ENCODE measurements around the gene TCP11.

The TCP11 gene

GRCh38 chr6:35080821-35081425, 60.2 kb downstream of the TCP11 start:
- DNase-seq (ENCODE audit: low read depth): no peak

DNA sequence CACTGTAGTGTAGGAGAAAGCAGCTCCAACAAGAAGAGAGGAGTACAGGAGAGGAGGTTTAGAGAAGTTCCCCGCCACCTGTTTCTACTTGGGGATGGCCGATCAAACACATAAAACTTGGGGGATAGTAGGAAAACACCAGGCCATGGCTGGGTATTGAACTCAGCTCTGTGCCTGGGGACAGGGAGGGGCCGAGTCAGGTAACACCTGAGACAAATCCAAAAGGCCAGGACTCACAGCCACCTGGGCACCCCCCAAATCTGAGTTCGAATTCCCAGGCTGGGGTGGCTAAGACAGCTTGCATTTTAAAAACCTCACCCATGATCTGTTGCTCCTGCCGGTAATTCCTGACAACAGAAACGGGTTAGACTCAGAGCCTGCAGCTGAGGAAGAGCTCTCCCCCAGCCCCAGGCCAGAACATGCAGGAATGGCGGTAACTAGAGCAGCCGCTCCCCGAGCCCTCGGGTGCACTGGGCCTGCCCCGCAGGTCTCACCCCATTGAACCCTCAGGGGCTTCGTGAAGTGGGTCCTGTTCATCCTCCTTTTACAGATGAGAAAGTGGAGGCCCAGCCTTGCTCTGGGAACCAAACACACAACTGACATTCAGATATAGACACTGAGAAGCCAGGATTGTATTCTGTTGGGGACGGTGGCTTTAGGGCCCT, 61.0 kb downstream of the TCP11 start:
- no peak for DNase-seq (ENCODE audit: low read depth)

DNA sequence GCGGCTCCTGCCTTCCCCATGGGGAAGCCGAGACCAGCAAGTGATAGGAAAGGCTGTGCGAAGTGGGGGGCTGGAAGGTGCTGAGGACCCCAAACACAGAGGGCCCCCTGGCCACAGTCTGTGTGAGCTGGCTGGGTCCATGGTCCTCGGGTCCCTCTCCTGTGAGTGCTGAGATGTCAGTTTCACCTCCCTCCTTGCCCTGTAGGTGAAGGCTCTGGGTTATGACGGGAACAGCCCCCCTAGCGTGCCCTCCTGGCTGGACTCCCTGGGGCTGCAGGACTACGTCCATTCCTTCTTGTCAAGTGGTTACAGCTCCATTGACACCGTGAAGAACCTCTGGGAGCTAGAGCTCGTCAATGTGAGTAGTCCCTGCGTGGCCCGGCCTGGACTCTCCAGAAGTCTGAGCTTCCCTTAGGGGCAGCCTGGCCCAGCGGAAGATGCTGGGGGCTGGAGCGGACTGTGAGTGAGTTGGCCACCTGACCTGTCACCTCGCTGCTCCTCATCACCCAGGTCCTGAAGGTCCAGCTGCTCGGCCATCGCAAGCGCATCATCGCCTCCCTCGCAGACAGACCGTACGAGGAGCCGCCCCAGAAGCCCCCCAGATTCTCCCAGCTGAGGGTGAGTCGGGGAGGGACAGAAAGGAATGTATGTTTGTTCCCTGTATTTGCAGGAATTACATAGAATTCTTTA, 61.7 kb downstream of the TCP11 start:
- no peak for DNase-seq (ENCODE audit: low read depth)

- DNase-seq (ENCODE audit: low read depth): no peak
Measured at GRCh38 chr6:35078896-35079295, 62.2 kb downstream of the TCP11 start.

DNA sequence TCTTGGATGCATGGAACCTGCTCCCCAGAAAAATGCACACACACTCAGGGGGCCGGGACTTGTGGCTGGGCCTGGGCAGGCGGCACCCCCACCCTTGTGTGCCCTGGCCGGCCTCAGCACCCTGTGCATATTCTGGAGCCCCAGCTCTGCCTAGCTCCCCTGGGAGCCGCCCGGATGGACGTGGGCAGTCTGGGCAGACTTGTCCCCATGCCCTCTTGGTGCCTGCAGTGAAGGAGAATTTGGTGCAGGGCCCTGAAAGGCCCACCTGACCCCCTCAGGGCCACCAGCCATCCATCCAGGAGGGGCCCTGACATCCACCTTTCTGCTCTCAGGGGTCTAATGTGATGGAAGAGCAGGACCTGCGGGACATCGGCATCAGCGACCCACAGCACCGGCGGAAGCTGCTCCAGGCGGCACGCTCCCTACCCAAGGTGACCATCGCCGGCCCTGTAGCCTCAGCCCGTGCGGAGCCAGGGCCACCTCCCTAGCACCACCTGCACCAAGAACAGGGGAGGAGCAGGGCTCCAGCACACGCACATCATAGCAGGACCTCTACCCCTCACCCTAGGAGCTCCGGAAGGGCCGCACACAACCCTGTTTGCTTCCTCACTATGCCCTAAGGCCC, 62.8 kb downstream of the TCP11 start:
- DNase-seq (ENCODE audit: low read depth): no peak

- no peak for DNase-seq (ENCODE audit: low read depth)
Measured at GRCh38 chr6:35077713-35078105, 63.4 kb downstream of the TCP11 start.

DNA sequence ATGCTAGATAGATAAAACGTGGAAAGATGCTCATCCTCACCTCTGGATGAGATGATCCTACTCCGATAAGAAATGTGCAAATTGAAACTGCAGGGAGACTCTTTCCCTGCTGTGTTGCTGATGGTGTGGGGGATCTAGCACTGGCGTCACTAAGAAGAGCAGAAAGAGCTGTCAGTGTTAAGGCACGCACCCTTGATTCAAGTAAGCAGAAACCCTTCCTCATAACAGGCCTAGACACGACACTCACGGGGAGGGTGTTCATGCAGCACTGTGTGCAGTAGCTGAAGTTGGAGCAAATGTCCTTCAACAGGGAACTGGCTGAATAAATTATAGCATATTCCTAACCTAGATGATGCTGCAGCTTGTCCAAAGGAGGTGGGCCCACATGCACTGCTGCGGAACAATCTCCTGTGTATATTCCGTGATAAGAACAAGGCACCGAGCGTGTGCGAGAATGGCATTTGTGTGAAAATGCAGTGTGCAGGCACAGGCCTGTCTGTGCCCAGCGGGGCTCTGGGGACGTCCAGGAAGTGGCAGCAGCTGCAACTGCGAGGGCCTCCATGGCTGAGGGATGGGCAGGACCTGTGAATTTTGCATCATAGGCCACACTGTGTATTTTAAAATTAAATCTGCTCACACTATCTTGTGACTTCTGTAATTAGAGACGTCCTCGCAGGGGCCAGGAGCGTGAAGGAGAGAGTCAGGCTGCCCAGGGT, 64.0 kb downstream of the TCP11 start:
- no peak for DNase-seq (ENCODE audit: low read depth)

- DNase-seq (ENCODE audit: low read depth): no peak
Measured at GRCh38 chr6:35073766-35074471, 67.2 kb downstream of the TCP11 start.

DNA sequence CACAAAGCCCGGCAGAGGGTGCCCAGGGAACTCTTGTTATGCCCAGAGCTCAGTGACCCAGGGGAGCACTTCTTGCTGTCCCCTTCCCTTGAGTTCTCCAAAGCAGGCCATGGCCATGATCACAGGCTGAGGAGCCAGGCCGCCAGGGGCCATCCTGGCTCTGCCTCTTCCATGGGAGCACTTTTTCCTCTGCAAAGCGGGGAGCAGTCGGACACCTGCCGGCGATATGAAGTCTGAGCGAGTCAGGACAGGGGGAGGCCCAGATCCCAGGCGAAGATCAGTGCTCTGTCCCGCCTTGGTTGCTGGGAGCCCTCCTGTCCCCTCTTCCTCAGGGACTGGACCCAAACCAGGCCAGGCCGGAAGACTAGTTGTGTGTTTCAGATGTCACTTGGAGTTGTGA, 67.9 kb downstream of the TCP11 start:
- DNase-seq (ENCODE audit: low read depth): no peak

- DNase-seq (ENCODE audit: low read depth): no peak
Measured at GRCh38 chr6:35072698-35073055, 68.5 kb downstream of the TCP11 start.

DNA sequence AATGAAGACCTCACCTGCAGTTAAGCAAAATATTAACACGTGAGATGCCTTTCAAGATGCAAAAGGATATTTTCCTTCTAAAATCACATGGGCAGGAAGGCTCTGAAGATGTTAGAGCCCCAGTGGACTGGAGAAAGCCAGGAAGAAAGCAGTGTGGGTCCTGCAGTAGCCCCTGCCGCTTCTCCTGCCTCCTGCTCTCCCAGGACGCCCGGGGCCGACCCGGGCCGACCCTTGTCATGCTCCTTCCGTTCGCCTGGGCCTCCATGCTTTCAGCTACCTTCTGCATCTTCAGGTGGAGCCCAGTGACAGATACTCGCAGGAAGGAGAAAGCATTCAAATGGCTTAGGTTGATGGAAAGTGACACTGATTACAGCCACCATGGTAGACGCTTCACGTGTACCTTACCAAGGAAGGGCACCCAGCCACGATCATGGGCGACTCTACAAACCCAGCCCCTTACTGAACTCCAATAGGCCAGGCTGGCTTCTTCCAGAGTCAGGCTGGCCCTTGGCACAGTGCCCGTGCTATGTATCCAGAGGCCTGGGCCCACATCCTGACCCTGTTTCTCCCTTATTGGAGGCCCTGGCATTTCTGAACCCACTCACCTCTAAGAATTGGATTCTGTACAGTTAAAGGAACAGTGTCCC, 69.0 kb downstream of the TCP11 start:
- DNase-seq (ENCODE audit: low read depth): no peak

DNA sequence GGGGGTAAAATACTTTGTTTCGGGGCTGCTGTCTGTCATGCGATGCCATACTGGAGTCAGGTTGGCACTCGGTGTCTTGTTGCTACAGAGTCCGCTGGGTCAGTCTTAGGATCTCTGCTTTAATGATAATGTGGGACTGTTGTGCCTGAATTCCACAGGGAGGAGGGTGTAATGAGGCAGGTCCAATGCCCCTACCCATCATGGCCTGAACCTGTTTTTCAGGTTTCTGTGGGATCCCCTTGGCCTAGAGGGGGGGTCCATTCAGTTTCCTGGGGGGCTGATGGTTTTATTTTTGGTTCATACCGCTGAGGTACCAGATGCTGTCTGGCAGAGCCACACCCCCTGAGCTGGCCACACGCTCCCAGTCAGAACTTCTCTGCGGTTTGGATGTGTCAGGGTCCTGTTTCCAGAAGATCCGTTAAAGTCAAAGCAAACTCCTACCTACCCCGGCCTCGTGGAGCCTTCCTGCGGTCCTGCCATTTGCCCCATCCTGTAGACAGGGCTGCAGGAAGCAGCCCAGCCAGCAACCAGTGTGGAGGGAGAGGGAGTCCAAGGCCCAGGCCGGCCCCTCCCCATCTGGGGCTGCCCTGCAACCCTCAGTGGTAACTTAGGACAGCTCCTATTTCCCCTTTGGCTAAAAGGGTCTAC, 69.7 kb downstream of the TCP11 start:
- no peak for DNase-seq (ENCODE audit: low read depth)

GRCh38 chr6:35070111-35070510, 71.0 kb downstream of the TCP11 start:
- no peak for DNase-seq (ENCODE audit: low read depth)

GRCh38 chr6:35069262-35069661, 71.9 kb downstream of the TCP11 start:
- no peak for DNase-seq (ENCODE audit: low read depth)

DNA sequence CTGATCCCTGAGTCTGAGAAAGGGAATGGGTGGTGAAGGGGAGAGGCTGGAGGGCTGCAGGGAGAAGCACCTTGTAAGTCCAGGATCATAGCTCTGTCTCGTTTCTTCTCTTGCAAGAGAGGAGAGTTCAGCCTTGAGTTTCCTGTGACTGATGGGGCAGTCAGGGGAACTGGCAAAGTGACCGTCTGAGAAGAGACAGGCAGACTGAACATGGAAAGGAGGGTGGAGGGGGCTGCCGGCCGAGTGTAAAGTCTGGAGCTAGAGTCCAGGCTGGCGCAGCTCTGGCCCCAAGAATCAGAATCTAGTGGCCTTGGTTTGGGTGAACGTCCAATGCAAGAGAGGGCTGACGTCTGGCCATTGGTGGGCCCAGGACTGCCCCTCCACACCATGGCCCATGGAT, 72.5 kb downstream of the TCP11 start:
- DNase-seq (ENCODE audit: low read depth): no peak

DNA sequence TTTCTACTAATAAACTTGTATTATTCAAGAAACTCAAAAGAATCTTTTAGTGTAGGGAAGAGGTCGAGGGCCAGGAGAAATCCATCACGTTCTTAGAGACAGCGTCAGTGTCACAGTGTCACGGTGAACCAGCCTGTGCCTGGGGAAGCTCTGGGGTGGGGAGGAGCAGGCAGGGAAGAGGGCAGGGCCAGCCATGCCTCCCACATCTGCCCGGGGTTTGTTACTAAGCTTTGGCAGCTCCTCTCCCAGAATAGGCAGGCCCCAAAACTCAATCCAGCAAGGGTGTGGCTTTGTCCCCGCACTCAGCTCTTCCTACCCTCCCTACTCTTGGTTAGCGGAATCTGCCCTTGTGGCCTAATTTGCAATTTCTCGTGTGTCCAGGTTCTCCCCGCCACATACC, 72.9 kb downstream of the TCP11 start:
- DNase-seq (ENCODE audit: low read depth): no peak
